ENCODE data around the gene PSMD9.

PSMD9 gene

GRCh38 chr12:121953695-121954094 is 65.1 kb downstream of the PSMD9 start:
- no peak overlapping the region for H3K4me3 ChIP-seq (ENCODE audit: low read depth, low read length)
- no peaks in the 10 kb centered on the region for H3K79me2 ChIP-seq
- peaks cover 4% of the 10 kb centered on the region for H3K4me1 ChIP-seq
- H3K9ac ChIP-seq = no peak overlapping the region
- H3K27me3 ChIP-seq (ENCODE audit: control insufficient read depth, insufficient read depth, low read length) = no peaks in the 10 kb centered on the region
- no peaks in the 10 kb centered on the region for H3K36me3 ChIP-seq (ENCODE audit: control insufficient read depth, insufficient read depth, low read length)
- H3K9me3 ChIP-seq (ENCODE audit: control insufficient read depth, low read length) = no peaks in the 10 kb centered on the region
- H2AFZ ChIP-seq = no peak overlapping the region
- H3K27ac ChIP-seq = no peak overlapping the region
- TF ChIP-seq, protein P1, sequence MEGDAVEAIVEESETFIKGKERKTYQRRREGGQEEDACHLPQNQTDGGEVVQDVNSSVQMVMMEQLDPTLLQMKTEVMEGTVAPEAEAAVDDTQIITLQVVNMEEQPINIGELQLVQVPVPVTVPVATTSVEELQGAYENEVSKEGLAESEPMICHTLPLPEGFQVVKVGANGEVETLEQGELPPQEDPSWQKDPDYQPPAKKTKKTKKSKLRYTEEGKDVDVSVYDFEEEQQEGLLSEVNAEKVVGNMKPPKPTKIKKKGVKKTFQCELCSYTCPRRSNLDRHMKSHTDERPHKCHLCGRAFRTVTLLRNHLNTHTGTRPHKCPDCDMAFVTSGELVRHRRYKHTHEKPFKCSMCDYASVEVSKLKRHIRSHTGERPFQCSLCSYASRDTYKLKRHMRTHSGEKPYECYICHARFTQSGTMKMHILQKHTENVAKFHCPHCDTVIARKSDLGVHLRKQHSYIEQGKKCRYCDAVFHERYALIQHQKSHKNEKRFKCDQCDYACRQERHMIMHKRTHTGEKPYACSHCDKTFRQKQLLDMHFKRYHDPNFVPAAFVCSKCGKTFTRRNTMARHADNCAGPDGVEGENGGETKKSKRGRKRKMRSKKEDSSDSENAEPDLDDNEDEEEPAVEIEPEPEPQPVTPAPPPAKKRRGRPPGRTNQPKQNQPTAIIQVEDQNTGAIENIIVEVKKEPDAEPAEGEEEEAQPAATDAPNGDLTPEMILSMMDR (IDR thresholded peaks at IDR 0.05) = no peak
- no peak overlapping the region for H3K4me2 ChIP-seq (ENCODE audit: low read length)

- TF ChIP-seq, protein P1 (IDR thresholded peaks at IDR 0.05) = peak; percentile 35
- Histone ChIP-seq H3K79me2 (no peaks in the 10 kb centered on the region), H3K4me3 (ENCODE audit: low read depth, low read length) (no peak overlapping the region), H3K4me1 (peaks cover 4% of the 10 kb centered on the region), H3K36me3 (ENCODE audit: control insufficient read depth, insufficient read depth, low read length) (no peaks in the 10 kb centered on the region), H3K9me3 (ENCODE audit: control insufficient read depth, low read length) (no peaks in the 10 kb centered on the region), H3K9ac (no peak overlapping the region), H3K27ac (no peak overlapping the region), H3K27me3 (ENCODE audit: control insufficient read depth, insufficient read depth, low read length) (no peaks in the 10 kb centered on the region), H3K4me2 (ENCODE audit: low read length) (no peak overlapping the region), H2AFZ (no peak overlapping the region)
Observed at GRCh38 chr12:121955258-121956237, 67.0 kb downstream of the PSMD9 start.

DNA sequence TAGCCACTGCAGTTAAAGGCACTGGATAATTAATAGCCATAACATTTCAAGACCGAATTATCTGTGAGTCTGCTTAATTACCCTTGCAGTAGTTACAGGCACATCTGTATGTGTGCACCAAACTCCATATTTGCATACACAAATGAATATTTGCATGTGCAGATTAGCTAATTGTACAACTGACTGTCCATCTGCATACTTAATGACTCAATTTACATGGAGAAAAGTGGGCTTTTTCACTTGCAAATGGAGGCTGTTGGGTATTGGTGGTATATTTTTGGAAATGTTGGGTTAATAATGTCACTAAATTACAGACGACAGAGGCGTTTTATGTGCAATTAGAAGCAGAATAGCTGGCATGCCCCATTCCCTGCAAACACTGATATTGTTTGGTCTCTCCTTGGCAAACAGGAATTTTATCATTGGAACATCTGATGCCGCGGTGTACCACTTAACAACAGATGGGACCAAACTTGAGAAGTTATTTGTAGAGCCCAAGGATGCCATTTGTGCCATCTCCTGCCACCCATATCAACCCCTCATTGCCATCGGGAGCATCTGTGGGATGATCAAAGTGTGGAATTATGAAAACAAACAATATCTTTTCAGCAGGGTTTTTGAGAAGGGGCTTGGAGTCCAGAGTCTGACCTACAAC is 69.4 kb downstream of the PSMD9 start:
- TF ChIP-seq, protein P1 (IDR thresholded peaks at IDR 0.05) = no peak
- H3K27ac ChIP-seq = peak overlapping the region; percentile 45
- no peaks in the 10 kb centered on the region for H3K36me3 ChIP-seq (ENCODE audit: control insufficient read depth, insufficient read depth, low read length)
- H3K9ac ChIP-seq = no peak overlapping the region
- peak overlapping the region; percentile 57 for H3K4me2 ChIP-seq (ENCODE audit: low read length)
- H3K79me2 ChIP-seq = no peaks in the 10 kb centered on the region
- H3K9me3 ChIP-seq (ENCODE audit: control insufficient read depth, low read length) = no peaks in the 10 kb centered on the region
- H3K27me3 ChIP-seq (ENCODE audit: control insufficient read depth, insufficient read depth, low read length) = no peaks in the 10 kb centered on the region
- H3K4me3 ChIP-seq (ENCODE audit: low read depth, low read length) = peak overlapping the region; percentile 29
- H3K4me1 ChIP-seq = peaks cover 4% of the 10 kb centered on the region
- peak overlapping the region; percentile 48 for H2AFZ ChIP-seq

DNA sequence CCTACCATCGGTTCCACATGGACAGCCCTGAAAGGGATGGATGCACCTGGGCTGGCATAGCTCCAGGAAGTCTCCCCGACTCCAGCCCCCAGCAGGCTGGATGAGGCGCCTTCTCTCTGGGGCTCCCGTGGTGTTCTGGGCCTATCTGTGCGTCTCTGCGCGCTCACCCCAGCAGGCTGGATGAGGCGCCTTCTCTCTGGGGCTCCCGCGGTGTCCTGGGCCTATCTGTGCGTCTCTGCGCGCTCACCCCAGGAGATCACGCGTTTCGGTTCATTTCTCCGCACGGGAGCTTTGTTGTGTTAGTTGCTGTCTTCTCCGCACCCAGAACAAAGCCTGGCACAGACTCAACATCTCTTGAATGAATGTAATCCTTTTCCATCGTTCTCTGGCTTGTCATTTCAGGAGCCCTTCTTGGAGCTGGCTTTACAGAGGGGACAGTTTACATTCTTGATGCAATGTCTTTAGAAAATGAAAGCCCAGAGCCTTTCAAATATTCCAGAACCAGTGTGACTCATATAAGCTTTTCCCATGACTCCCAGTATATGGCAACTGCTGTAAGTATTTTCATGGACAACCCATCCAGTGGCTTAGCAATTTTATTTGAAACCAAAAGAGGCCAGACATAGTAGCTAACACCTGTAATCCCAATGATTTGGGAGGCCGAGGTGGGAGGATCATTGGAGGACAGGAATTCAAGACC is 70.1 kb downstream of the PSMD9 start:
- peak overlapping the region; percentile 57 for H3K4me2 ChIP-seq (ENCODE audit: low read length)
- no peak overlapping the region for H3K9ac ChIP-seq
- H3K4me1 ChIP-seq = peaks cover 4% of the 10 kb centered on the region
- TF ChIP-seq, protein P1 (IDR thresholded peaks at IDR 0.05) = no peak
- no peaks in the 10 kb centered on the region for H3K79me2 ChIP-seq
- no peaks in the 10 kb centered on the region for H3K9me3 ChIP-seq (ENCODE audit: control insufficient read depth, low read length)
- H3K27ac ChIP-seq = peak overlapping the region; percentile 45
- peak overlapping the region; percentile 48 for H2AFZ ChIP-seq
- H3K36me3 ChIP-seq (ENCODE audit: control insufficient read depth, insufficient read depth, low read length) = no peaks in the 10 kb centered on the region
- no peaks in the 10 kb centered on the region for H3K27me3 ChIP-seq (ENCODE audit: control insufficient read depth, insufficient read depth, low read length)
- H3K4me3 ChIP-seq (ENCODE audit: low read depth, low read length) = peak overlapping the region; percentile 13

Data from parathyroid adenoma (tissue), 2 donors.